ENCODE measurements around the gene SLC6A9. TPM values are rescaled to one million over a fixed set of nuclear protein-coding genes. Genes with fewer than 3 reads are reported as not detected.

Gene SLC6A9
- total RNA-seq, 2 experiments from 2014 or later: 0.17 TPM; not detected in 1

- H3K4me3 ChIP-seq (ENCODE audit: low read length): no peak overlapping the region
- H3K27ac Mint-ChIP-seq: no peak overlapping the region
- intact Hi-C loops (cut with DNase I, micrococcal nuclease): no loop called here
- H3K36me3 ChIP-seq (ENCODE audit: insufficient read depth, low read length): no peaks in the 10 kb centered on the region
- TF ChIP-seq CTCF (IDR thresholded peaks at IDR 0.05): no peak
- no peaks in the 10 kb centered on the region for H3K36me3 Mint-ChIP-seq (ENCODE audit: low read depth)
- ChIA-PET CTCF (no interaction called here), POLR2A (interaction anchor here (0.6 kb wide), 1 partner anchor 1137 kb away, joined by 3 read pairs; no protein-coding TSS in a partner anchor)
- H3K4me1 Mint-ChIP-seq (ENCODE audit: low read depth): no peaks in the 10 kb centered on the region
- H3K4me1 ChIP-seq (ENCODE audit: insufficient read depth, low read length): no peaks in the 10 kb centered on the region
- H3K9me3 ChIP-seq (ENCODE audit: control insufficient read depth in 1 of 2, insufficient read depth in 1 of 2, low read length in 2 of 2): no peaks in the 10 kb centered on the region
- H3K4me3 Mint-ChIP-seq: no peak overlapping the region
- no peaks in the 10 kb centered on the region for H3K27me3 Mint-ChIP-seq
- DNase-seq (no peak), ATAC-seq (ENCODE audit: poor library complexity) (no peak)
- H3K27me3 ChIP-seq (ENCODE audit: control insufficient read depth in 1 of 2, insufficient read depth in 2 of 2, low read length in 2 of 2): no peaks in the 10 kb centered on the region
- no peaks in the 10 kb centered on the region for H3K9me3 Mint-ChIP-seq
- no peak overlapping the region for H3K27ac ChIP-seq (ENCODE audit: low read depth in 1 of 2, low read length in 2 of 2)
Observed at GRCh38 chr1:43999455-43999854, 31.8 kb downstream of the SLC6A9 start.

- no peaks in the 10 kb centered on the region for H3K4me1 Mint-ChIP-seq (ENCODE audit: low read depth)
- H3K27ac ChIP-seq (ENCODE audit: low read depth in 1 of 2, low read length in 2 of 2): no peak overlapping the region
- H3K9me3 ChIP-seq (ENCODE audit: control insufficient read depth in 1 of 2, insufficient read depth in 1 of 2, low read length in 2 of 2): no peaks in the 10 kb centered on the region
- H3K36me3 ChIP-seq (ENCODE audit: insufficient read depth, low read length): no peaks in the 10 kb centered on the region
- H3K27ac Mint-ChIP-seq: no peak overlapping the region
- H3K4me1 ChIP-seq (ENCODE audit: insufficient read depth, low read length): no peaks in the 10 kb centered on the region
- intact Hi-C loops (cut with DNase I, micrococcal nuclease): no loop called here
- H3K4me3 ChIP-seq (ENCODE audit: low read length): no peak overlapping the region
- ChIA-PET POLR2A (no interaction called here), CTCF (no interaction called here)
- no peak for ATAC-seq (ENCODE audit: poor library complexity)
- no peak overlapping the region for H3K4me3 Mint-ChIP-seq
- no peak for TF ChIP-seq CTCF (IDR thresholded peaks at IDR 0.05)
- no peaks in the 10 kb centered on the region for H3K36me3 Mint-ChIP-seq (ENCODE audit: low read depth)
- no peaks in the 10 kb centered on the region for H3K27me3 ChIP-seq (ENCODE audit: control insufficient read depth in 1 of 2, insufficient read depth in 2 of 2, low read length in 2 of 2)
- no peaks in the 10 kb centered on the region for H3K27me3 Mint-ChIP-seq
- no peaks in the 10 kb centered on the region for H3K9me3 Mint-ChIP-seq
- DNase-seq: no peak
Observed at GRCh38 chr1:43998000-43998378, 33.3 kb downstream of the SLC6A9 start.

GRCh38 chr1:43997295-43997999 is 33.8 kb downstream of the SLC6A9 start:
- H3K9me3 Mint-ChIP-seq: no peaks in the 10 kb centered on the region
- no peak overlapping the region for H3K27ac ChIP-seq (ENCODE audit: low read depth in 1 of 2, low read length in 2 of 2)
- H3K4me1 Mint-ChIP-seq (ENCODE audit: low read depth): peaks cover 5% of the 10 kb centered on the region
- H3K27me3 Mint-ChIP-seq: no peaks in the 10 kb centered on the region
- intact Hi-C loops (cut with DNase I, micrococcal nuclease): no loop called here
- H3K4me1 ChIP-seq (ENCODE audit: insufficient read depth, low read length): peaks cover 4% of the 10 kb centered on the region
- H3K36me3 Mint-ChIP-seq (ENCODE audit: low read depth): no peaks in the 10 kb centered on the region
- TF ChIP-seq CTCF (IDR thresholded peaks at IDR 0.05): no peak
- H3K4me3 ChIP-seq (ENCODE audit: low read length): no peak overlapping the region
- no peak for DNase-seq
- ChIA-PET CTCF (no interaction called here), POLR2A (no interaction called here)
- H3K27ac Mint-ChIP-seq: no peak overlapping the region
- H3K9me3 ChIP-seq (ENCODE audit: control insufficient read depth in 1 of 2, insufficient read depth in 1 of 2, low read length in 2 of 2): no peaks in the 10 kb centered on the region
- no peak for ATAC-seq (ENCODE audit: poor library complexity)
- H3K27me3 ChIP-seq (ENCODE audit: control insufficient read depth in 1 of 2, insufficient read depth in 2 of 2, low read length in 2 of 2): no peaks in the 10 kb centered on the region
- H3K4me3 Mint-ChIP-seq: no peak overlapping the region
- no peaks in the 10 kb centered on the region for H3K36me3 ChIP-seq (ENCODE audit: insufficient read depth, low read length)

Measured in CD4-positive, alpha-beta T cell (primary cell).